Hepatocyte (in vitro differentiated cells): ENCODE data around the gene WT1.

Source experiments
- CTCF ChIP-seq: fragments of 200-600 bp; sonication (generic); IDR thresholded peaks from 2 replicates; pipeline ENCODE4 v1.5.1; 2016; ENCODE audit warnings: antibody characterized with exemption, mild to moderate bottlenecking; ENCODE audit not compliant: poor library complexity
- EZH2 ChIP-seq: fragments of 200-600 bp; sonication (generic); IDR thresholded peaks from 2 replicates; pipeline ENCODE4 v1.6.1; 2016; ENCODE audit warnings: antibody characterized with exemption, mild to moderate bottlenecking, borderline replicate concordance

- TF ChIP-seq CTCF (no peak), EZH2 (no peak)
Measured at GRCh38 chr11:32390712-32391111, 44.6 kb downstream of the WT1 start.
